Measurements from ENCODE around the gene XXYLT1.

Gene XXYLT1

GRCh38 chr3:195238586-195239118, 32.3 kb downstream of the XXYLT1 start:
- no peak for TF ChIP-seq CREB5 (CRISPR knock-in tag; IDR thresholded peaks at IDR 0.05; ENCODE audit: low read depth)
- TF ChIP-seq ZFP30 (CRISPR knock-in tag; IDR thresholded peaks at IDR 0.05): no peak
- TF ChIP-seq ZNF70 (CRISPR knock-in tag; IDR thresholded peaks at IDR 0.05): no peak
- no peak for TF ChIP-seq CSDC2 (CRISPR knock-in tag; IDR thresholded peaks at IDR 0.05)
- no peak for TF ChIP-seq RARB (CRISPR knock-in tag; IDR thresholded peaks at IDR 0.05)
- no peak for TF ChIP-seq PPARA (CRISPR knock-in tag; IDR thresholded peaks at IDR 0.05; ENCODE audit: borderline replicate concordance)
- TF ChIP-seq TCF4 (CRISPR knock-in tag; IDR thresholded peaks at IDR 0.05; ENCODE audit: borderline replicate concordance): no peak
- no peak for TF ChIP-seq BACH2 (CRISPR knock-in tag; IDR thresholded peaks at IDR 0.05; ENCODE audit: borderline replicate concordance)
- no peak for TF ChIP-seq ZNF8 (CRISPR knock-in tag; IDR thresholded peaks at IDR 0.05)
- no peak for TF ChIP-seq ARNTL (CRISPR knock-in tag; IDR thresholded peaks at IDR 0.05; ENCODE audit: borderline replicate concordance, low read depth)
- TF ChIP-seq SNAI2 (CRISPR knock-in tag; IDR thresholded peaks at IDR 0.05): no peak
- no peak for TF ChIP-seq ISL1 (CRISPR knock-in tag; IDR thresholded peaks at IDR 0.05)
- no peak for TF ChIP-seq TOX (CRISPR knock-in tag; IDR thresholded peaks at IDR 0.05; ENCODE audit: borderline replicate concordance)
- no peak for TF ChIP-seq ZNF565 (CRISPR knock-in tag; conservative IDR thresholded peaks at IDR 0.05; ENCODE audit: low read depth)
- no peak for TF ChIP-seq ESRRG (CRISPR knock-in tag; IDR thresholded peaks at IDR 0.05)
- no peak for TF ChIP-seq OSR1 (CRISPR knock-in tag; IDR thresholded peaks at IDR 0.05)
- no peak for TF ChIP-seq ZC3H10 (CRISPR knock-in tag; IDR thresholded peaks at IDR 0.05)
- TF ChIP-seq PATZ1 (CRISPR knock-in tag; IDR thresholded peaks at IDR 0.05; ENCODE audit: borderline replicate concordance): no peak
- no peak for TF ChIP-seq TSHZ2 (CRISPR knock-in tag; IDR thresholded peaks at IDR 0.05)
- no peak for ATAC-seq

- ATAC-seq: no peak
- TF ChIP-seq BACH2 (CRISPR knock-in tag; IDR thresholded peaks at IDR 0.05; ENCODE audit: borderline replicate concordance) (no peak), ZFP3 (CRISPR knock-in tag; IDR thresholded peaks at IDR 0.05) (no peak), OSR1 (CRISPR knock-in tag; IDR thresholded peaks at IDR 0.05) (no peak), GLIS3 (CRISPR knock-in tag; IDR thresholded peaks at IDR 0.05) (no peak), CSRNP3 (CRISPR knock-in tag; IDR thresholded peaks at IDR 0.05) (no peak), ZFP30 (CRISPR knock-in tag; IDR thresholded peaks at IDR 0.05) (no peak), POU6F1 (CRISPR knock-in tag; IDR thresholded peaks at IDR 0.05; ENCODE audit: borderline replicate concordance, low read depth) (no peak), CREB5 (CRISPR knock-in tag; IDR thresholded peaks at IDR 0.05; ENCODE audit: low read depth) (no peak), CSDC2 (CRISPR knock-in tag; IDR thresholded peaks at IDR 0.05) (no peak), ZNF8 (CRISPR knock-in tag; IDR thresholded peaks at IDR 0.05) (no peak), PATZ1 (CRISPR knock-in tag; IDR thresholded peaks at IDR 0.05; ENCODE audit: borderline replicate concordance) (no peak), TOX (CRISPR knock-in tag; IDR thresholded peaks at IDR 0.05; ENCODE audit: borderline replicate concordance) (no peak), TCF4 (CRISPR knock-in tag; IDR thresholded peaks at IDR 0.05; ENCODE audit: borderline replicate concordance) (no peak), ZNF70 (CRISPR knock-in tag; IDR thresholded peaks at IDR 0.05) (no peak), ISL1 (CRISPR knock-in tag; IDR thresholded peaks at IDR 0.05) (no peak), ESRRG (CRISPR knock-in tag; IDR thresholded peaks at IDR 0.05) (no peak), ZC3H10 (CRISPR knock-in tag; IDR thresholded peaks at IDR 0.05) (no peak), RARB (CRISPR knock-in tag; IDR thresholded peaks at IDR 0.05) (no peak), ARNTL (CRISPR knock-in tag; IDR thresholded peaks at IDR 0.05; ENCODE audit: borderline replicate concordance, low read depth) (no peak)
These were observed 32.8 kb downstream of the XXYLT1 start for GRCh38 chr3:195238081-195238571.
